Mammary epithelial cell (primary cell): ENCODE data around the gene SEMA6A.

Experiments used
- EZH2 ChIP-seq: IDR thresholded peaks from 2 replicates; pipeline ENCODE4 v1.6.1; 2012; ENCODE audit warnings: low read length, inconsistent platforms, borderline replicate concordance
- TF ChIP-seq, protein P1 (sequence below), 2 donors: IDR thresholded peaks in 1 of 2; conservative IDR thresholded peaks in 1 of 2; 2 replicates each; pipeline ENCODE4 v1.5.1; 2011 to 2012; ENCODE audit warnings: inconsistent platforms in 2 of 2, low read length in 2 of 2, mild to moderate bottlenecking in 2 of 2, control low read depth in 1 of 2, low read depth in 1 of 2; ENCODE audit not compliant: insufficient read depth in 1 of 2; ENCODE audit errors: extremely low read depth in 1 of 2

DNA sequence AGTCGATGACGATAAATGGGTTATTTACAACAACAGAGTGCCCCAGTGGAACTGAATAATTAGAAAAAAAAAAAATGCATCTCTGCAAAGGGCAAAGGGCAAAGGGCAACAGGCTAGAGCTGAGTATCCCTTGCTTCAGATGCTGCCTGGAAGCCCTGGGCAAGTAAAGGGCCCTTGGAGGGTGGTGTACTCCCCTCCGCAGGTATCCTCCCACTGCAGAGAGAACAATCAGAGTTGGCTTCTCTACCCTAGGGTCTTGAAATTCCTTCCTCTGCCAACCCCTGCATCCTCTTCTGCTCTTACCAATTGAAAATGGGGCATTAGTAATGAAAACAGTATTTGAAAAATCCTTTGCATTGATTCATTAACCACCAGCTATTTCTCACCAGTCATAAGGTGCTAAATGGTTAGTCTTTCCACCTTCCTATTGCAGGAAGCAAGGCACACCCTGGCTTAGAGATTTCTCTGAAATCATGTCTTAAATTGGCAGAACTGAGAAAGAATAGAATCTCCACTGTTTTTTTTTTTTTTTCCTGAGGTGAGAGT, 122.6 kb downstream of the SEMA6A start:
- no peak for TF ChIP-seq EZH2
- TF ChIP-seq, protein P1, sequence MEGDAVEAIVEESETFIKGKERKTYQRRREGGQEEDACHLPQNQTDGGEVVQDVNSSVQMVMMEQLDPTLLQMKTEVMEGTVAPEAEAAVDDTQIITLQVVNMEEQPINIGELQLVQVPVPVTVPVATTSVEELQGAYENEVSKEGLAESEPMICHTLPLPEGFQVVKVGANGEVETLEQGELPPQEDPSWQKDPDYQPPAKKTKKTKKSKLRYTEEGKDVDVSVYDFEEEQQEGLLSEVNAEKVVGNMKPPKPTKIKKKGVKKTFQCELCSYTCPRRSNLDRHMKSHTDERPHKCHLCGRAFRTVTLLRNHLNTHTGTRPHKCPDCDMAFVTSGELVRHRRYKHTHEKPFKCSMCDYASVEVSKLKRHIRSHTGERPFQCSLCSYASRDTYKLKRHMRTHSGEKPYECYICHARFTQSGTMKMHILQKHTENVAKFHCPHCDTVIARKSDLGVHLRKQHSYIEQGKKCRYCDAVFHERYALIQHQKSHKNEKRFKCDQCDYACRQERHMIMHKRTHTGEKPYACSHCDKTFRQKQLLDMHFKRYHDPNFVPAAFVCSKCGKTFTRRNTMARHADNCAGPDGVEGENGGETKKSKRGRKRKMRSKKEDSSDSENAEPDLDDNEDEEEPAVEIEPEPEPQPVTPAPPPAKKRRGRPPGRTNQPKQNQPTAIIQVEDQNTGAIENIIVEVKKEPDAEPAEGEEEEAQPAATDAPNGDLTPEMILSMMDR (conservative IDR thresholded peaks at IDR 0.05 in 1 of 2, IDR thresholded peaks at IDR 0.05 in 1 of 2; ENCODE audit: extremely low read depth in 1 of 2, insufficient read depth in 1 of 2, low read depth in 1 of 2, low read length in 2 of 2), result no peak
